Non-pigmented ciliary epithelial cell (primary cell): Measurements from ENCODE around the gene TMOD1.
"Not testable (repeated sequence)": the region's sequence is repeated elsewhere in the genome, so short reads cannot be mapped to it uniquely, and the experiment has no call there.

Source experiments
- DNase-seq: peaks from one replicate; pipeline ENCODE4 v3.0.0-alpha.2; 2010; ENCODE audit warnings: low read depth

Gene TMOD1

GRCh38 chr9:97568461-97569275 lies 67.2 kb downstream of the TMOD1 start:
- no peak for DNase-seq

GRCh38 chr9:97570899-97571298 lies 69.4 kb downstream of the TMOD1 start:
- DNase-seq, result no peak

GRCh38 chr9:97571664-97572063 lies 70.2 kb downstream of the TMOD1 start:
- DNase-seq, result no peak

GRCh38 chr9:97572196-97572891 lies 70.9 kb downstream of the TMOD1 start:
- no peak for DNase-seq

GRCh38 chr9:97572892-97573365 lies 71.5 kb downstream of the TMOD1 start:
- DNase-seq, result no peak

GRCh38 chr9:97573482-97574073 lies 72.1 kb downstream of the TMOD1 start:
- DNase-seq, result no peak

- not testable (repeated sequence) for DNase-seq
These were observed 72.7 kb downstream of the TMOD1 start for GRCh38 chr9:97574101-97574571.

- DNase-seq, result not testable (repeated sequence)
These were observed 73.6 kb downstream of the TMOD1 start for GRCh38 chr9:97574921-97575672.

GRCh38 chr9:97575673-97576200 lies 74.3 kb downstream of the TMOD1 start:
- no peak for DNase-seq

- no peak for DNase-seq
These were observed 75.6 kb downstream of the TMOD1 start for GRCh38 chr9:97577051-97577450.

- DNase-seq, result no peak
These were observed 77.4 kb downstream of the TMOD1 start for GRCh38 chr9:97578846-97579245.

- DNase-seq, result no peak
These were observed 78.4 kb downstream of the TMOD1 start for GRCh38 chr9:97579914-97580313.

- DNase-seq, result not testable (repeated sequence)
These were observed 80.1 kb downstream of the TMOD1 start for GRCh38 chr9:97581590-97581989.

GRCh38 chr9:97584778-97585177 lies 83.3 kb downstream of the TMOD1 start:
- not testable (repeated sequence) for DNase-seq

GRCh38 chr9:97586909-97587308 lies 85.4 kb downstream of the TMOD1 start:
- DNase-seq, result not testable (repeated sequence)

GRCh38 chr9:97591535-97591934 lies 90.1 kb downstream of the TMOD1 start:
- no peak for DNase-seq

GRCh38 chr9:97592126-97592525 lies 90.7 kb downstream of the TMOD1 start:
- DNase-seq, result no peak

- DNase-seq, result no peak
These were observed 92.5 kb downstream of the TMOD1 start for GRCh38 chr9:97593960-97594359.

GRCh38 chr9:97594381-97594921 lies 93.0 kb downstream of the TMOD1 start:
- DNase-seq, result no peak

- DNase-seq, result no peak
These were observed 95.4 kb downstream of the TMOD1 start for GRCh38 chr9:97596906-97597305.
